HG02870 (cell line): ENCODE measurements around the gene S100A5.
A peak's percentile ranks its signal among the peaks of the same experiment; 100 is the strongest.

Source experiments
- ATAC-seq: cut with Tn5 transposase; IDR thresholded peaks from one replicate; pipeline ENCODE4 v1.9.1; 2021; ENCODE audit warnings: mild to moderate bottlenecking, moderate library complexity; ENCODE audit not compliant: unreplicated experiment

The S100A5 gene

GRCh38 chr1:153548722-153549688, 8.3 kb upstream of the S100A5 start, which contains the start of gene S100A3:
TSS of gene S100A3 (minus strand) at chr1:153549258. CDS start at chr1:153548485, 773 bp downstream.
- ATAC-seq = no peak

GRCh38 chr1:153547560-153548551, 7.1 kb upstream of the S100A5 start:
- no peak for ATAC-seq

- no peak for ATAC-seq
These were observed 6.2 kb upstream of the S100A5 start for GRCh38 chr1:153546796-153547559.

- ATAC-seq = no peak
These were observed 5.6 kb upstream of the S100A5 start for GRCh38 chr1:153546371-153546770.

- no peak for ATAC-seq
These were observed 4.6 kb upstream of the S100A5 start, which contains the start of gene S100A4 for GRCh38 chr1:153545067-153546055. TSS of gene S100A4 (minus strand) at chr1:153545806. CDS start at chr1:153544794, 1,012 bp downstream.

GRCh38 chr1:153544453-153545066, 3.8 kb upstream of the S100A5 start:
- ATAC-seq = no peak

- ATAC-seq = no peak
These were observed 3.0 kb upstream of the S100A5 start for GRCh38 chr1:153543736-153544135.

GRCh38 chr1:153542956-153543711, 2.4 kb upstream of the S100A5 start:
- no peak for ATAC-seq

- ATAC-seq = no peak
These were observed 1.2 kb upstream of the S100A5 start for GRCh38 chr1:153541641-153542590.

- no peak for ATAC-seq
These were observed 1.2 kb downstream of the S100A5 start for GRCh38 chr1:153539395-153540093.

GRCh38 chr1:153538315-153538821, 2.4 kb downstream of the S100A5 start:
- no peak for ATAC-seq

GRCh38 chr1:153537376-153537730, 3.4 kb downstream of the S100A5 start:
- ATAC-seq = no peak

GRCh38 chr1:153536671-153537375, 3.9 kb downstream of the S100A5 start:
- no peak for ATAC-seq

GRCh38 chr1:153536012-153536670, 4.6 kb downstream of the S100A5 start:
- ATAC-seq = peak; percentile 59
